ENCODE data around the gene NLRP5. TPM values are rescaled to one million over a fixed set of nuclear protein-coding genes. Genes with fewer than 3 reads are reported as not detected.

The NLRP5 gene
- not detected in 5 replicates for total RNA-seq (2022; extraction: Qiagen RNA extraction)

DNA sequence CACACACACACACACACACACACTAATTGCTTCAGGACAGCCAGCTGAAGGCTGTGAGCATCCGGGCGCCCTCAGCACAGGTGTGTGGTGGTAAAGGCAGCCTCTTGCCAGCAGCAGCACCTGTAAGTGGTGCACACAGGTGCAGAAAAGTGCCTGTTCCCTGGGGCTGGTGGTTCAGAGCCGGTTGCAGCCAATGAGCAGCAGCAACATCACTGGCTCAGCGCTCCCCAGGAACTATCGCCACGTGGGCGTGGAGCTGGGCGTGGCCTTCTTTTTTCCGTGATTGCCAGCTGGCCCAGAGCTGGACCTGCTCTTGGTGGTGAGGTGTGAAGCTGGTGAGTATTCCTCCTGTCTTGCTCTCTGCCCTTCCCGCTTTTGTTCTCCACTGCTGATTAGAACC, at the start of gene NLRP5:
Gene NLRP5, plus strand, starts transcription at position 289 of the 400 bp plus-strand sequence.

DNA sequence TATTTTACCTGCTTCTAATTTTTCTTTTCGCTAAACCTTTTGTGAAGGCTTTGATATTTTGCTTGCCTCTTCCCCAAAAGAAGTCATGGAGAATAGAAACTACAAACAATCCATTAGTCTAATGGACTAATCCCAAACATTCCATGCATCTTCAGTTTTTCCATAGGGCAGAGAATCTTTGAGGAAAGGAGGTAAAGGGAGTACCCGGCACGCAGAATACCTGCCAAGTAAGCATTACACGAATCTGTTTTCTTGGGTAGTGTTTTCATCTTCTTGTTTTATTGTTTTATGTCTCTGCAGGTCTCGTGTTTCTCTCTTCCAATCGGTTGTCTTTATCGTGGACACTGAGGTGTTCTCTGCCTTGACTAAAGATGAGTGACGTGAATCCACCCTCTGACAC, 39.0 kb upstream of the NLRP5 start, which contains the start of gene NLRP8:
Gene NLRP8, plus strand, starts transcription at position 301 of the 400 bp plus-strand sequence.

Other genes with a start within 250 kb of the NLRP5 start
- gene NLRP9, start 248.4 kb upstream of the NLRP5 start, total RNA-seq (2022; extraction: Qiagen RNA extraction), result not detected in 5 replicates
- 0.31 to 0.54 TPM (median 0.45 TPM) in 5 replicates for gene RFPL4A, start 227.7 kb upstream of the NLRP5 start, total RNA-seq (2022; extraction: Qiagen RNA extraction)
- gene RFPL4AL1, start 217.7 kb upstream of the NLRP5 start, total RNA-seq (2022; extraction: Qiagen RNA extraction), result 0.28 TPM in 1 of 5 replicates, not detected in the others
- gene NLRP11, start 154.8 kb upstream of the NLRP5 start, total RNA-seq (2022; extraction: Qiagen RNA extraction), result 0.05 to 0.08 TPM (median 0.06 TPM) in 4 of 5 replicates, not detected in the other
- not detected in 5 replicates for gene NLRP4, start 150.2 kb upstream of the NLRP5 start, total RNA-seq (2022; extraction: Qiagen RNA extraction)
- 0.02 TPM in 1 of 5 replicates, not detected in the others for gene NLRP13, start 54.4 kb upstream of the NLRP5 start, total RNA-seq (2022; extraction: Qiagen RNA extraction)
- gene NLRP8, start 38.9 kb upstream of the NLRP5 start, total RNA-seq (2022; extraction: Qiagen RNA extraction), result not detected in 5 replicates
- gene ZNF787, start 134.5 kb downstream of the NLRP5 start, total RNA-seq (2022; extraction: Qiagen RNA extraction), result 25.4 to 52.9 TPM (median 48.0 TPM) in 5 replicates
- gene ZNF444, start 154.5 kb downstream of the NLRP5 start, total RNA-seq (2022; extraction: Qiagen RNA extraction), result 17.3 to 31.6 TPM (median 30.1 TPM) in 5 replicates
- not detected in 5 replicates for gene GALP, start 189.2 kb downstream of the NLRP5 start, total RNA-seq (2022; extraction: Qiagen RNA extraction)
- gene ZSCAN5B, start 211.0 kb downstream of the NLRP5 start, total RNA-seq (2022; extraction: Qiagen RNA extraction), result 0.05 TPM in 1 of 5 replicates, not detected in the others
- gene ZSCAN5C, start 215.5 kb downstream of the NLRP5 start, total RNA-seq (2022; extraction: Qiagen RNA extraction), result not detected in 5 replicates

Data from A549 treated with CORT108297 at 1 μM for 4 hours (cell line).